Epithelial cell of proximal tubule (primary cell): ENCODE measurements around the gene ACOXL. TPM values are rescaled to one million over a fixed set of nuclear protein-coding genes. Genes with fewer than 3 reads are reported as not detected.

Source experiments
- DNase-seq: peaks from one replicate; pipeline ENCODE4 v3.0.0-alpha.2; 2011; ENCODE audit warnings: low read depth
- H3K4me3 ChIP-seq: 2 replicates; pipeline ENCODE4 v1.5.1; 2011; ENCODE audit warnings: low read depth, mild to moderate bottlenecking, low read length
- total RNA-seq: library from RNA; depleted of rRNA; stranded (reverse); fragments of >200 nt; gene quantifications from 2 replicates; pipeline ENCODE4 v1.2.3, GENCODE V29; 2015
- TF ChIP-seq, protein P1 (sequence below): conservative IDR thresholded peaks from 2 replicates; pipeline ENCODE4 v1.5.1; 2012; ENCODE audit warnings: low read depth, mild to moderate bottlenecking, low read length

Gene ACOXL
- total RNA-seq, 1 donor from 2014 or later: 0.06 TPM

DNA sequence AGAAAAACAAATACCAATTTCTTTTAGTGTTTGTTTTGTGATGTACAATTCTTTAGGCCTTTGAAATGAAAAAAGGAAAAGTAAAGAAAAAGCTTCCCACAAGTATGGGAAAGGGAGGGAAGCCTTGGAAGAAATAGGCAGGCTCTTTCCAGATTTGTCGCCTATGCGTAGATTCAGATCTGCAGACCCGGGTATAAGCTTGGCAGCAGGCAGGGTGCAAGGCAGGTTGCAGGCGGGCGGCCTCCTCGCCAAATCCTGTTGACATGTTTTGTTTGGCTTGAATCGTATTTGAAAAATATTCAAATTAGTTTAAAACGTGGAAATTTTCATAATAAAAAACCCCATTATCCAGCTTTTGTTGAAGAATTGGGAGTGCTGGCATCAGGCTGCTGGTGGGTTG, 104.3 kb downstream of the ACOXL start:
- no peak overlapping the region for H3K4me3 ChIP-seq
- DNase-seq: no peak
- TF ChIP-seq, protein P1, sequence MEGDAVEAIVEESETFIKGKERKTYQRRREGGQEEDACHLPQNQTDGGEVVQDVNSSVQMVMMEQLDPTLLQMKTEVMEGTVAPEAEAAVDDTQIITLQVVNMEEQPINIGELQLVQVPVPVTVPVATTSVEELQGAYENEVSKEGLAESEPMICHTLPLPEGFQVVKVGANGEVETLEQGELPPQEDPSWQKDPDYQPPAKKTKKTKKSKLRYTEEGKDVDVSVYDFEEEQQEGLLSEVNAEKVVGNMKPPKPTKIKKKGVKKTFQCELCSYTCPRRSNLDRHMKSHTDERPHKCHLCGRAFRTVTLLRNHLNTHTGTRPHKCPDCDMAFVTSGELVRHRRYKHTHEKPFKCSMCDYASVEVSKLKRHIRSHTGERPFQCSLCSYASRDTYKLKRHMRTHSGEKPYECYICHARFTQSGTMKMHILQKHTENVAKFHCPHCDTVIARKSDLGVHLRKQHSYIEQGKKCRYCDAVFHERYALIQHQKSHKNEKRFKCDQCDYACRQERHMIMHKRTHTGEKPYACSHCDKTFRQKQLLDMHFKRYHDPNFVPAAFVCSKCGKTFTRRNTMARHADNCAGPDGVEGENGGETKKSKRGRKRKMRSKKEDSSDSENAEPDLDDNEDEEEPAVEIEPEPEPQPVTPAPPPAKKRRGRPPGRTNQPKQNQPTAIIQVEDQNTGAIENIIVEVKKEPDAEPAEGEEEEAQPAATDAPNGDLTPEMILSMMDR: no peak

DNA sequence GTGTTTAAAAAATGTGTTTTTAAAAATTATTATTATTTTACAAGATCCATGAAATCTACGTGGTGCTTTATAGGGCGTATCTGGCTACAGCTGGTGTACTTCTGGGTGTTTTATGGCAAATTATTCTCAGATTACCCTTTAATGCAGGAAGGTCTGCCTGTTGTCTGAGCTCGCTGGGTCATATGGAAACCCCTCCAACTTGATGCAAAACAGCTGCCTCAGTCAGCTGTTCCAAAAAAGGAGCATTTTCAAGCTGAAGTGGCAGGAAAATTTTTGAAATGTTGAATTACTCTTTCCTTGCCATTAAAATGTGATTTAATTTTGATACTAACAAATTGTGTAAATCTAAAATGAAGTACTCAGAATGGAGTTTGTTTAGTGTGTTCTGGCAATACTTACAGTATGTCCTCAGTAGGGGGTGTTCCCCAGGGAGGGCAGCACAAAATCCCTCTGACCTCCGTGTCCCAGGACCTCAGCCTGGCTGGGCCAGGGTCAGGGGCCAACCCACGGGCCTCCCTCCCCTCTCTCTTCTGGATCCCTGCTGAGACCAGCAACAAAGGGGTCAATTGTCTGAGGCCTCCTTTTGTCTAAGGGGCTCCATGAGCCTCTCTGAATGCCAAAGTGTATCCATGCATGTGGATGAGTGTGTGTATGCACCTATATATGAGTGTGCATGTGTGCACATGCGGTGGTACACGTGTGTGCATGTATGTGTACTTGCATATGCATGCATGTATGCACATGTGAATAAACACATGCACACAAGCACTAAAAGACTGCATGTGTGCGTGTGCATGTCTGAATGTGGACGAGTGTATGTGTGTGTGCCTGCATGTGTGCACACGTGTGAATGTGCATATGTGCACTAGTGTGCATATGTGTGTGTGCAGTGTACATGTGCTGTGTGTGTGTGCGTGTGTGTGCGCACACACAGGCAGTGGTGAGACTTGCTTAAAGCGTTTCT, 105.4 kb downstream of the ACOXL start:
- H3K4me3 ChIP-seq: no peak overlapping the region
- TF ChIP-seq, protein P1: no peak
- DNase-seq: no peak

DNA sequence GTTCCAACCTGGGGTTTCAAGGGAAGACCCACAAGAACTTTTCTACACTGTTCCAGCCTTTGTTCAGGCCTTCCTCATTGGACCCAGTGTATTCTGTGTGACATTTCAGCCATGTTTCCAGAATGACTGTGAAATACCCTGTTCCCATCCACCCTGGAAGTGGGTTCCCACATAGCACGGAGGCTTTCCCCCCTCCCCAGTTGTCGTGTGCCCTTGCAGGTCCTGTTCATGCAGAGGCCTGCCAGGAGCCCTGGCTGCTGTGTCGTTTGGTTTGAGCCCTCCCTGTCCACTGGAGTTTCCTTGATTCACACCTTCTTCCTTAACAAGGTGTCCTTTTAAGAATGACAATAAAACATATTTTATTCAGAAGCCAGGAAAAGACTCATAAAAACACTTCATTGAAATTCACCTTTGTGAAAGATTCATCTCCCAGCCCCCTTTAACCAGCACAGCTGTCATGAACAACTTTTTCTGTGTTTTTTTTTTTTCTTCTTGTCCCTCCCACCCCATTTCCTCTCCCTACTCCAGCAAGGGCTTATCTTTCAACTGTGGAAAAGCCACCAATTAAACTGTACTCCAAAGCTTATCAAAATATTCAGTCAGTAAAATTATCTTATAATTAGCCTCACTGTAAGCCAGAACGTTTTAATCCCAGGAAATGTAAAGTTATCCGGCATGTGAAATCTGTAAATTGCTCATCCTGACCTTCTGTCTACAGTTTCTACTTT, 106.4 kb downstream of the ACOXL start:
- H3K4me3 ChIP-seq: no peak overlapping the region
- TF ChIP-seq, protein P1: no peak
- no peak for DNase-seq

DNA sequence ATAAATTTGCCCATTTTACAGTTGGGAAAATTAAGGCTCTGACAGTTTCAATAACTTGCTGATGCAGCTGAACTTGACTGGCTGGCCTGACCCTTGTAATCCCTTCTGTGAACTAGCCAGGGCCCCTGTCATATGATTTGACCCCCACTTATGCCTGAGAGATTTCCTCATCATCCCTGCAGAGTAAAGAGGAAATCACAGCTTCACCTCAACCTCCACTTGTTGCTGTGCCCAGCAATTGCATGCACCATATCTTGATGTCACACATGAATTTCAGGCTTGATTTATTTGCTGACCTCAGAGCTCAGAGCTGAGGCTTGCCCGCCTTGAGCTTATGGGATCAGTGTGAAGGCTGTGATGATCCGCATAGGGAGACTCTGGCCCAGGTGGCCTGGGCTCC, 108.1 kb downstream of the ACOXL start:
- H3K4me3 ChIP-seq: no peak overlapping the region
- TF ChIP-seq, protein P1: no peak

DNA sequence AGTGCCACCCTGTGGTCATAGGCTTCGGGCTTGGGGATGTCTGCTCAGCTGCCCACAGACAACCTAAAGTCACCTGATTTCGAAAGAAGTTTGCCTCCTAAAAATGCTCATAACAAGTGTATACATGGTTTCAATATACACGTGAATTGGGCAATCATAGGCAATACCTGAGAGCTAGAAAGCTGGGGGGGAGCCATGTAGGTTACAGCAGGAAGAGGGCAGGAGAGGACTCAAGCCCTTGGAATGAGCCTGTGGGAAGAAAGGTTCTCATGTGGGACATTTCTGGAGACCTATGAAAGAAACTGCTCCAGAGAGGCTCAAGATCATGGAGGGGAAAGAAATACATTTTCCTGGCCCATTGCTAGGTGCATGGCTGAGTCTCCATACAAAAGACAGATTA, 109.7 kb downstream of the ACOXL start:
- no peak for DNase-seq
- no peak overlapping the region for H3K4me3 ChIP-seq
- TF ChIP-seq, protein P1: no peak

More for the DNA sequence above, 108.1 kb downstream of the ACOXL start:
- DNase-seq: no peak

DNA sequence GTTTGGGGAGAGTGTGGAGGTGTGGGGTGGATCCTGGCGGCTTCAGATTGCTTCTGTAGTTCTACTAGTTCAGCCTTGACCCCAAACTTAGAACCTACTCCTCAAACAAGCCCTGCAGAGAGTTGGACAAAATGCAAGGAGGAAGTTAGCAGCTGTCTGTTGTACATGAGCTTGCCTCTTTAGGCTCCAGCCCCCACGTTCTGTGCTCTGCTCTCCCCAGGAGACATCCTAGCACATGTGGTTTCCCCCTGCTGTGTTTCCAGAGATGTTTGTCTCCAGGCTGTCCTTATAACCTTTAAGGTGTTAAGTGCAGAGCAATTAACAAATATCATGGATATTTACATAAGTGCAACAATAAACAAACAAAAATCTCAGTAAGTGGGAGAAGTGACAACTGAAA, 111.1 kb downstream of the ACOXL start:
- TF ChIP-seq, protein P1: no peak
- DNase-seq: no peak
- no peak overlapping the region for H3K4me3 ChIP-seq
